ENCODE measurements around the gene FOXN3.

GRCh38 chr14:89451229-89451628 is 34.2 kb upstream of the FOXN3 start:
- TF ChIP-seq CTCF (IDR thresholded peaks at IDR 0.05; ENCODE audit: insufficient read depth, low read depth, low read length): no peak
- TF ChIP-seq EZH2 (IDR thresholded peaks at IDR 0.05; ENCODE audit: insufficient read depth, low read length): no peak

All from astrocyte (in vitro differentiated cells and primary cell).